CD14-positive monocyte (primary cell): ENCODE measurements around the gene NEGR1. TPM values are rescaled to one million over a fixed set of nuclear protein-coding genes. Genes with fewer than 3 reads are reported as not detected.

Experiments
- DNase-seq, 3 donors: peaks; one replicate each; pipeline ENCODE4 v3.0.0-alpha.2; 2011 to 2022
- H2AFZ ChIP-seq: 2 replicates; pipeline ENCODE4 v1.6.0; 2012; ENCODE audit warnings: mild to moderate bottlenecking, low read depth, low read length, inconsistent platforms; ENCODE audit not compliant: insufficient read depth, poor library complexity, severe bottlenecking
- H3K27ac ChIP-seq, 2 donors: 1 replicate in 1 of 2; 2 replicates in 1 of 2; pipeline ENCODE4 v1.5.1; 2012 to 2013; ENCODE audit warnings: low read length in 2 of 2, control low read depth in 1 of 2, inconsistent platforms in 1 of 2, low read depth in 1 of 2, mild to moderate bottlenecking in 1 of 2
- H3K27me3 ChIP-seq, 2 donors: one replicate each; pipeline versions ENCODE4 v1.6.0 to v1.6.1; 2011 to 2013; ENCODE audit warnings: low read length in 2 of 2; ENCODE audit not compliant: control insufficient read depth in 2 of 2, insufficient read depth in 2 of 2
- H3K36me3 ChIP-seq, 2 donors: replicated peaks in 1 of 2; 1 replicate in 1 of 2; 2 replicates in 1 of 2; pipeline versions ENCODE4 v1.5.1 to v1.6.1; 2012 to 2013; ENCODE audit warnings: low read length in 2 of 2, control low read depth in 1 of 2, inconsistent platforms in 1 of 2, mild to moderate bottlenecking in 1 of 2; ENCODE audit not compliant: insufficient read depth in 2 of 2, control insufficient read depth in 1 of 2
- H3K4me1 ChIP-seq, 2 donors: 1 replicate in 1 of 2; 2 replicates in 1 of 2; pipeline versions ENCODE4 v1.5.1 to v1.6.1; 2012 to 2013; ENCODE audit warnings: low read length in 2 of 2, control low read depth in 1 of 2, inconsistent platforms in 1 of 2, mild to moderate bottlenecking in 1 of 2, moderate library complexity in 1 of 2; ENCODE audit not compliant: insufficient read depth in 2 of 2, control insufficient read depth in 1 of 2
- H3K4me2 ChIP-seq: replicated peaks from 2 replicates; pipeline ENCODE3; 2012; ENCODE audit warnings: low read length, moderate library complexity, mild to moderate bottlenecking; ENCODE audit not compliant: poor library complexity, severe bottlenecking; ENCODE audit errors: extremely low read depth
- H3K4me3 ChIP-seq, 3 experiments: fragments of 200-600 bp in 1 of 3; sonication (generic) in 1 of 3; replicated peaks in 1 of 3; 1 replicate in 2 of 3; 2 replicates in 1 of 3; pipeline ENCODE4 v1.5.1; 2011 to 2013; ENCODE audit warnings: low read length in 3 of 3, mild to moderate bottlenecking in 3 of 3, control low read depth in 2 of 3, low read depth in 2 of 3, inconsistent platforms in 1 of 3, moderate library complexity in 1 of 3
- H3K79me2 ChIP-seq: 2 replicates; pipeline ENCODE4 v1.6.0; 2012; ENCODE audit warnings: mild to moderate bottlenecking, control low read depth, inconsistent platforms, low read length, moderate library complexity; ENCODE audit not compliant: insufficient read depth
- H3K9ac ChIP-seq: 2 replicates; pipeline ENCODE4 v1.6.0; 2017; ENCODE audit warnings: low read length, mild to moderate bottlenecking; ENCODE audit not compliant: insufficient read depth, poor library complexity, severe bottlenecking
- H3K9me3 ChIP-seq, 2 donors: replicated peaks in 1 of 2; 1 replicate in 1 of 2; 2 replicates in 1 of 2; pipeline versions ENCODE4 v1.5.1 to v1.6.1; 2012 to 2013; ENCODE audit warnings: low read length in 2 of 2, control low read depth in 1 of 2; ENCODE audit not compliant: control insufficient read depth in 1 of 2, insufficient read depth in 1 of 2
- H4K20me1 ChIP-seq: 2 replicates; pipeline ENCODE4 v1.6.0; 2012; ENCODE audit warnings: mild to moderate bottlenecking, low read length, control low read depth, moderate library complexity; ENCODE audit not compliant: insufficient read depth
- H3K27ac Mint-ChIP-seq, 7 donors: one replicate each; pipeline ENCODE4 v1.8.0; 2020; ENCODE audit warnings: mild to moderate bottlenecking in 7 of 7, mixed read lengths in 7 of 7, moderate library complexity in 6 of 7, inconsistent platforms in 2 of 7
- H3K27me3 Mint-ChIP-seq, 3 donors: one replicate each; pipeline ENCODE4 v1.8.0; 2021 to 2022; ENCODE audit warnings: low read depth in 3 of 3, mild to moderate bottlenecking in 3 of 3, mixed read lengths in 3 of 3, moderate library complexity in 3 of 3, inconsistent platforms in 1 of 3
- H3K36me3 Mint-ChIP-seq, 2 donors: one replicate each; pipeline ENCODE4 v1.8.0; 2020; ENCODE audit warnings: mixed read lengths in 2 of 2, inconsistent platforms in 1 of 2, mild to moderate bottlenecking in 1 of 2
- H3K4me1 Mint-ChIP-seq: one replicate; pipeline ENCODE4 v1.8.0; 2020; ENCODE audit warnings: mild to moderate bottlenecking, mixed read lengths
- H3K4me3 Mint-ChIP-seq, 2 donors: one replicate each; pipeline ENCODE4 v1.8.0; 2020; ENCODE audit warnings: mild to moderate bottlenecking in 2 of 2, mixed read lengths in 2 of 2, moderate library complexity in 1 of 2
- H3K9me3 Mint-ChIP-seq, 7 donors: one replicate each; pipeline ENCODE4 v1.8.0; 2020 to 2022; ENCODE audit warnings: mixed read lengths in 7 of 7, mild to moderate bottlenecking in 6 of 7, moderate library complexity in 6 of 7, inconsistent platforms in 2 of 7
- CTCF ChIP-seq: fragments of 200-600 bp; IDR thresholded peaks from one replicate; pipeline ENCODE4 v1.8.0; 2022; ENCODE audit warnings: antibody characterized with exemption, mild to moderate bottlenecking
- WGBS: methylation state at CpG from one replicate; pipeline ENCODE4 v1.1.5; 2013; ENCODE audit warnings: missing lambda C conversion rate; ENCODE audit not compliant: insufficient coverage; 5-methylcytosine and 5-hydroxymethylcytosine counted together
- intact Hi-C, 2 donors: fragments of 100-400 bp; cut with micrococcal nuclease; formaldehyde crosslinking; loops; one replicate each; pipeline versions ENCODE4 v1.15.0 to v1.15.1; 2023
- polyA plus RNA-seq, 3 donors: library from polyadenylated mRNA; depleted of rRNA in 1 of 3; unstranded in 2 of 3; stranded (reverse) in 1 of 3; fragments of 300-500 nt in 2 of 3; fragments of >200 nt in 1 of 3; fragmentation: Illumina TruSeq in 2 of 3; gene quantifications; 1 replicate in 2 of 3; 2 replicates in 1 of 3; pipeline ENCODE4 v1.2.3, GENCODE V29; 2012 to 2021

The NEGR1 gene
- polyA plus RNA-seq, 3 donors = 0.03 to 0.15 (median 0.13) TPM

- TF ChIP-seq CTCF = no peak
- Histone ChIP-seq H3K4me3 (no peak overlapping the region), H4K20me1 (no peaks in the 10 kb centered on the region), H2AFZ (no peak overlapping the region), H3K9ac (no peak overlapping the region), H3K9me3 (peaks cover 0 to 1% of the 10 kb centered on the region in 2 donors), H3K27me3 (no peaks in the 10 kb centered on the region), H3K36me3 (no peaks in the 10 kb centered on the region), H3K4me2 (no peak overlapping the region), H3K4me1 (no peaks in the 10 kb centered on the region), H3K79me2 (no peaks in the 10 kb centered on the region), H3K27ac (no peak overlapping the region)
- H3K4me1 Mint-ChIP-seq = no peaks in the 10 kb centered on the region
- peaks cover 0 to 2% (median 1%) of the 10 kb centered on the region in 7 donors for H3K9me3 Mint-ChIP-seq
- no peak overlapping the region for H3K4me3 Mint-ChIP-seq
- intact Hi-C loops = no loop called here
- no peaks in the 10 kb centered on the region for H3K36me3 Mint-ChIP-seq
- peaks cover 0 to 2% (median 2%) of the 10 kb centered on the region in 3 donors for H3K27me3 Mint-ChIP-seq
- no peak for DNase-seq
- no peak overlapping the region for H3K27ac Mint-ChIP-seq
- WGBS = no CpG with 5 or more reads among the region's 2 CpGs
Observed at GRCh38 chr1:71733121-71733520, 549.2 kb downstream of the NEGR1 start.

GRCh38 chr1:71721532-71721931, 560.8 kb downstream of the NEGR1 start:
- no peaks in the 10 kb centered on the region for H3K9me3 ChIP-seq
- H3K27ac ChIP-seq = no peak overlapping the region
- no peak overlapping the region for H3K4me3 ChIP-seq
- H3K79me2 ChIP-seq = no peaks in the 10 kb centered on the region
- DNase-seq = no peak
- H3K4me2 ChIP-seq = no peak overlapping the region
- Mint-ChIP-seq H3K36me3 (no peaks in the 10 kb centered on the region), H3K27me3 (no peaks in the 10 kb centered on the region), H3K4me3 (no peak overlapping the region), H3K27ac (no peak overlapping the region), H3K4me1 (no peaks in the 10 kb centered on the region), H3K9me3 (peaks cover 0 to 4% (median 2%) of the 10 kb centered on the region in 7 donors)
- intact Hi-C loops = no loop called here
- 100% methylated on average over 1 of the region's 2 CpGs for WGBS
- no peak overlapping the region for H2AFZ ChIP-seq
- no peaks in the 10 kb centered on the region for H4K20me1 ChIP-seq
- H3K27me3 ChIP-seq = no peaks in the 10 kb centered on the region
- H3K36me3 ChIP-seq = no peaks in the 10 kb centered on the region
- no peak overlapping the region for H3K9ac ChIP-seq
- TF ChIP-seq CTCF = no peak
- no peaks in the 10 kb centered on the region for H3K4me1 ChIP-seq
